ENCODE results near the gene TMEM60.
"Not testable (repeated sequence)": the region's sequence is repeated elsewhere in the genome, so short reads cannot be mapped to it uniquely, and the experiment has no call there.

Gene TMEM60, protein sequence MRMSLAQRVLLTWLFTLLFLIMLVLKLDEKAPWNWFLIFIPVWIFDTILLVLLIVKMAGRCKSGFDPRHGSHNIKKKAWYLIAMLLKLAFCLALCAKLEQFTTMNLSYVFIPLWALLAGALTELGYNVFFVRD

DNA sequence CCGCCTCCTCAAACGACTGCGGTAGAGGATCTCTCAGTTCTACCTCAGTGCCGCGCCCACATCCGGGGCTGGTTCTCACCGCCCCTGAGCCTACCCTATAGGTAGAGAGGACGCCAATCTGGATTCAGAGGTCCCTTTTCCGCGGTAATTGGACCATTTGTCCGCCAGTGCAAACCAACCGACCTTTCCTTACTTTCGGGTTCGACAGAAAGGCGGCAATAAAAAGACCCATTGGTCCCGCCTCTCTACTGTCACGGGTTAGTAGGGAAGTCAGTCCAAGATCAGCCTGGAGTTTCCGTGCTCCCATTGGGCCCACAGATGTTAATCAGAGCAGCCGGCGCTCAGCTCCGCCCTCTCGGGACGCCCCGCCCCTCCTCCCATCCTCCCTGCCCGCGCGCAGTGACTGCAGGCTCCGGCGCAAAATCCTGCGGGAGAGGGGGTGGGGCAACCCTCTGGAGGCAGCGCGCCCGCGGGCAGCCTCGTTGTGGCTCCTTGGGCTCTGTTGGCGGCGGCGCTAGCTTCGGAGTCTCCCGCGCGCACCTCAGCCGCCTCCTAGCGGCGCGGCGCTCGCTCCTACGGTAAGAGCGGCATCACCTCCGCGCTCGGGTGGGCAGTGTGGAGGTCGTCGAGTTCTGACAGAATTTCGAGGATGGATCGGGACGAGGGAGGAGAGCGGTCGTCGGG, at the start of gene TMEM60, which contains the start of gene PHTF2:
Gene TMEM60, minus strand, starts transcription at position 41 of the 684 bp plus-strand sequence. CDS start 4,061 bp downstream, outside the sequence.
Gene PHTF2, plus strand, starts transcription at position 380 of the 684 bp plus-strand sequence.
- DNase-seq (ENCODE audit: low read depth in 2 of 2): peak; percentile 88 to 91

DNA sequence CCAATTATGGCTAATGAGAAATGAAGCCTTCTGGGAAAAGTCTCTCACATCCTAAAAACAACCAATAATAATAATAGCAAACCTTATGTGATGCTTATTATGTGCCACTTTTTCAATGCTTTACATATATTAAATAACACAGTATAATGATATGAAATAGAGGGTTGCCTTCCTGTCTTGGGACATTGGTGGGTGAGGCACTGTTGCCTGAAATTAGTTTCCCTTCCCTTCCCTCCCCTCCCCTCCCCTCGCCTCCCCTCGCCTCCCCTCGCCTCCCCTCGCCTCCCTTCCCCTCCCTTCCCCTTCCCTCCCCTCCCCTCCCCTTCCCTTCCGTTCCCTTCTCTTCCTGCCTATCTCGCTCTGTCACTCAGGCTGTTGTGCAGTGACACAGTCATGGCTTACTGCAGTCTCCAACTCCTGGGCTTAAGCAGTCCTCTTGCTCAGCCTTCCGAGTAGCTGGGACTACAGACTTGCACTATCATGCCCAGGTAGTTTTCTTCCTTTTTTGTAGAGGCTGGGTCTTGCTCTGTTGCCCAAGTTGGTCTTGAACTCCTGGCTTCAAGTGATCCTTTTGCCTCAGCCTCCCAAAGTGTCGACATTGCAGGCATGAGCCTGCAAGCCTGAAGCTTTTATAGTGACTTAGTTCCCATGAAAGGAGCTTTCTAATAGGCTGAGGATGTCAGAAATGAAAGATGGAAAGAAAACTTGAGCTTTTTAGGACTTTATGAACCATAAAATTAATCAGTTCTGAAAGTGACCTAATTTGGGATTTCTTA, 48.3 kb upstream of the TMEM60 start:
- no peak for DNase-seq (ENCODE audit: low read depth in 2 of 2)

DNA sequence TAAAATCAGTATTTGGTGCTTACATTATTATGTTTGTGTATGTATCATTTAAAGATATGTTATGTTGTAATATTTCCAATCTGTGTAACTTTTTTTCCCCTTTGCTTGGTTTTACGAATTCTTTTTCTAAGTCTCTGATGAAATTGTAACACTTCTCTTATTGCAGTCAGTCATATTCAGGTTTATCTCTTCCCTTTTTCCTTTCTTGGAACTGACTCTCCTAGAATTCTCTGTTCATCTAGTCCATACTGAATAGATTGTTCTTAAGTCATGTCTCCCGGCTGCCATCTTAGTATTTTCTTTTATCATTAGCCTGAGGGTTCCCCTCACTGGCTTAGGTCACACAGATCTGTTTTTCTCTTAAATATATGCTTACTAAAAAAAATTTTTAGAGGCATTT, 45.0 kb upstream of the TMEM60 start:
- DNase-seq (ENCODE audit: low read depth in 2 of 2): no peak

DNA sequence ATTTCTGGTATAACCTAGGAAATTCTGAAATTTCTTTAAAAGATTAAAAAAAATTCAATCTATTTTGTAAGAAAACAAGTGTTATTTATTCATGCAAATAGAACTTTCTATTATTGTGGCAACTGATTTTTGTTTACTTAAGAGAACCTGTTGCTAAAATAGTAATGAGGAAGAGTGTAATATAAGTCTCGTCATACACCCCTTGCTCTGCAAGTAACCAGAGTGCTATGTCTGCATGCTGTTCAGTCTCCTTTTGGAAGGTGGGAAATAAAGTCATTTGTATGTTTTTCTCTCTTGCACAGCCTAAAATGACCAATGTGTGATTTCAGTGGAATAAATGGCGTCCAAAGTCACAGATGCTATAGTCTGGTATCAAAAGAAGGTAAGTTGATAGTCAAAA, 41.7 kb upstream of the TMEM60 start:
- DNase-seq (ENCODE audit: low read depth in 2 of 2): no peak

DNA sequence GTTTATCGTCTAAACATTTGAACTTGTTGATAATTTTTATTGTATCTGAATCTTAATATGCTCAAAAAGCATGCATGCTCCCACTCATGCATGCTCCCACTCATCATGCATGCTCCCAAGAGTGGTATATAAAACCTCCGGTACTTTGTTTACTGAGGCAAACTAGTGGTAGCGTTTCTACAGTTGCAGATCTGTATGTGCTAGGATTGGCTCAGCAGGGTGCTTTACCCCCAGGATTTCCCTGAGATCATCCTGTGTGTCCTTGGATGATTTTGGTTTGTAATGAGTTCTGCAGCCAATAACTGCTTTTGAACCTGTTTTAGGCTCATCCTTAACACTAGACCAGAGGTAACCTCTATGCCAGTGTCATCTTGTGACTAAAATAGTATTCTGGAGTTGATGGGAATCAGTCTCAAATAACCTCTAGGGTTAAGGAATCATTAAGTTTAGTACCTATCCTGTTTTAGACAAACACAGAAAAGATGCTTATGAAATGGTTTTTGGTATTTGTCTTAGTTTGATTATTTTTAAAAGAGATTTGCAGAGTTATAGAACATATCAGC, 40.8 kb upstream of the TMEM60 start:
- no peak for DNase-seq (ENCODE audit: low read depth in 2 of 2)

DNA sequence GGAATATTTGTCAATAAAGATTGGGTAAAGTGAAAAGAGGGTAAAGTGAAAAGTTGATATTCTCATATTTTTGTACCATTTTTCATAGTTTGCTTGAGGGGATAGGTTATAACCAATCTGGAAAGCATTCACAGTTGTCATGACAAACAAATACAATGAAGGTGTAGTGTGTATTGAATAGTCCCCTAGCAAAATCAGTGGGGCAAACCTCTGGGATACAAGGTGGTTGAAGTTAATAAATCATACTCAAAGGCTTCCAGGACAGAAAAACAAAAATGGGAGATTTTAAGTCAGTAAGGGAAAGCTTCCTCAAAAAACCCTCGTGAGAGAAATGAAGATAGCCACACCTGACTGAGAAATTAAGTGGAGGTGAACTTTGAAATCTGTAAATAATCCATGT, 39.7 kb upstream of the TMEM60 start:
- no peak for DNase-seq (ENCODE audit: low read depth in 2 of 2)

DNA sequence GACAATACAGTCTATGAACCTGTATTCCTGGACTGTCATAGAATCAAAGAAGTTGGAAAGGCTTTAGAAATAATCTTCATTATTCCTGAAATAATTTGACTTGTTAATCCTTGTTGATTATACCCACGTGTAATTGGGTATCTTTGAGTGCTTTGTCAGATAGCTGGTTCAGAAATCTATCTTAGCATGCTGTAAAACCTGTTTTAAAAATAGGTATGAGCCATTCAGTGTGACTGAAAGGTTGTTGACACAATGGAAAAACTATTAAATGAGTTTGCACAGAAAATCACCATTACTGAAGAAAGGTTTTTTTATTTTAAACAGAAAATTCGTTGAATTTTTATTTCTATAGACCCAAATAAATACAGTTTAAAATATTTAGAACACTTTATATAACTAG, 39.0 kb upstream of the TMEM60 start:
- no peak for DNase-seq (ENCODE audit: low read depth in 2 of 2)

DNA sequence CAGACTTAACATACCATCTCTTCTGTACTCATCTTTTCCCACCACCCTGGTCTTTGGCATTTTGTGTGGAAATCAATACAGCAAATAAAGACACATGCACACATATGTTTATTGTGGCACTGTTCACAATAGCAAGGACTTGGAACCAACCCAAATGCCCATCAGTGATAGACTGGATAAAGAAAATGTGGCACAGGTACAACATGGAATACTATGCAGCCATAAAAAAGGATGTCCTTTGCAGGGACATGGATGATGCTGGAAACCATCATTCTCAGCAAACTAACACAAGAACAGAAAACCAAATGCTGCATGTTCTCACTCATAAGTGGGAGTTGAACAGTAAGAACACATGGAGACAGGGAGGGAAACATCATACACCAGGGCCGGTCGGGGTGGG, 38.2 kb upstream of the TMEM60 start:
- not testable (repeated sequence) for DNase-seq (ENCODE audit: low read depth in 2 of 2)

DNA sequence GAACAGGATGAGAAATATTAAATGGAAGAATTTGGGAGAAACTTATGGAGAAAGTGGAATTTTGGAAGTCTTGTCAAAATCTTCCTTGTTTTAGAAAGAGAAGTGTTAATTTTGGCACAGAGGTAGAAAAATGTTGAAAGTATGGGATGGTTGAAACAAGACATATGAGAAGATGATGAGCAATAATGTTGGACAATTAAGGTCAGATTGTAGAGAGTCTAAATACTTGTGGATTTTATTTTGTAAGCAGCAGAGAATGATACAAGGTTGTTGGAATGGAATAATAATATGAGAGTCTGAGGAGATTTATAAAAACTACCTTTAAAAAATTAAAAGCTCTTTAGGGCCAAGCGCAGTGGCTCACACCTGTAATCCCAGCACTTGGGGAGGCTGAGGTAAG, 34.9 kb upstream of the TMEM60 start:
- no peak for DNase-seq (ENCODE audit: low read depth in 2 of 2)

DNA sequence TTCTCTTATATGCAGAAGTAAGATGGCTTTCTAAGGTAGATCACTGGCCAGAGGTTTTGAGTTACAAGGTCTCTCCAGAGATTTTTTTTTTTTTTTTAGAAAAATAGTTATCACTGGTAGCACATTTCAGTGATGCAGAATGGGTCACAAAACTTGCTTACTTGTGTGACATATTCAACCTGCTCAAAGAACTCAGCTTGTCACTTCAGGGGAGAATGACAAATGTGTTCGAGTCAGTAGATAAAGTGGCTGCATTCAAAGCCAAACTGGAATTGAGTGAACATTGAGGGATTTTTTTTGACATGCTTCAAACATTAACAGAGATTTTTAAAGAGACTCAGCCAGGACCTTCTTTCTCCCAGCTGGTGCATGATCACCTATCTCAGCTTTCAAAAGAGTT, 33.7 kb upstream of the TMEM60 start:
- DNase-seq (ENCODE audit: low read depth in 2 of 2): no peak

DNA sequence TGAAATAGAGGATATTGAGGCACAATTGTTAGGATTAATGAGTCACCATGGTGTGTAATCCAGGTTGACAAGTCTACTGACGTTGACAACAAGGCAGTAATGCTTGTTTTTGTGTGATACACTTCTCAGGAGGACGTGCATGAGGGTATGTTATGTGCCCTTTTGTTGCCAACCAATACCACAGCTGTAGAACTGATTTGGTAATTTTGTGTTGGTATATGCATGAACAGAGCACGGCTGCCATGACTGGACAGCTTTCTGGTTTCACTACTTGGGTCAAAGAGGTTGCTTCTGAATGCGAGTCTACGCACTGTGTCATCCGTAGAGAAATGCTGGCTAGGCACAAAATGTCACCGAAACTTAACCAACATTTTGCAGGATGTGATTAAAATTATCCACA, 33.2 kb upstream of the TMEM60 start:
- peak in 1 of 2 donors; percentile 8 for DNase-seq (ENCODE audit: low read depth in 2 of 2)

DNA sequence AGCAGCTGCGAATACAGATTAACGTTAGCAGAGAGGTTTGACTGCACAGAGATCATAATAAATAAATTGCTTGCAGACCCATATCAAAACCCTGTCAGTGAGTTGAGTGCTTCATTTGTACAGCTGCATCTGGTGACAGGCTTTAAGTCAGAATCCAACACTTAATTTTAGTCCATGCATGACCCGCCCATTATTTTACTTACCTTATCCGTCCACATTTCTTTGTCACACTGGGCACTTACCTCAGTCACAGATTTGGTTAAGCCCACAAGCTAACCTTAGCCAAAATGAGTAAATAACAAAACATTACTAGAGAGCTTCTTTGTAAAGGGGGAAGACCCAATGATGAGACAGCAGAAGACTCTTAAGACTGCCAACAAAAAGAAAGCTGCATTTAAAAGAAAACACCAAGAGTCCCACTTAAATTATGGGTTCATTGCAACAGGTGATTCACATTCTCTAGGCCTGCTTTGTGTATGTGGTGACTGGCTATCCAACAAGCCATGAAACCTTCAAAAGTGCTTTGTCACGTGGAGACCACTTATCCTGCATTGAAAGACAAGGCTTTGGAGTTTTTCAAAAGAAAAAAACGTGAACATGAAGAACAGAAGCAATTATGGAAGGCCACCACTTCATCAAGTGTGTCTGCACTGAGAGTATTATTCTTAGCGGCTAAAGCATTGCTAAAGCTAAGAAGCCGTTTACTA, 32.6 kb upstream of the TMEM60 start:
- no peak for DNase-seq (ENCODE audit: low read depth in 2 of 2)

DNA sequence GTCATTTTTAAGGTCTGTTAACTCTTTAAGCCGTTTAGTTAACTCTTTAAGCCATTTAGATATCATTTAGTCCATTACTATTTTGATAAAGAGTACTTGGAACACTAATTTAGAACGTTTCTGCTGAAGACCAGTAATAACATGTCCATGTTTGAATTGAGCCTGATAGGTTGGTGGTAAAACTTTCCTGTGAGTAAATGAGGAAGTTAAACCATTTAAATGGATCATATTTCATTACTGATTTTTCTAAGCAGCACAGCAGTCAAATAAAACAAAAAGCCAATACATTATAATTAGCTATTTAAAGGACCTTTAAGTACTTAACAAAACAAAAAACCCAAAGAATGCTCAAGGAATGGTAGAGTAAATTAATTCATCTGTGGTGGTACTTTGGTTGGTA, 29.8 kb upstream of the TMEM60 start:
- no peak for DNase-seq (ENCODE audit: low read depth in 2 of 2)

DNA sequence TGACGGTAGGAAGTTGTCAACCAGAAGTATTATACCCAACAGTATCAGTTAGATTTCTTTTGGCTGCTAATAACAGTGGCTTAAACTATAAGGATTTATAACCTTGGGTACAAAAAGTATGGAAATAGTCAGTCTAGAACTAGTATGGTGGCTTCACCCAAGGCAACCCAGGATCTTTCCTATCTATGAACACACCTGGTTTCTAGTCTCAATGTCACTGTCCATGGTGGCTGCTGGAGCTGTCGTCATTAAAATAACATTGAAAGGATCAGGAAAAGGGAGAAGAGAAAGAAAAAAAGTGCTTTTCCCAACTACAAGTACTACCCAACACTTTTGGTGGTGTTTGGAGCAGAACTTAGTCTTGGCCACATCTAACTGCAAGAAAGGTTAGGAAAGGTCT, 28.1 kb upstream of the TMEM60 start:
- DNase-seq (ENCODE audit: low read depth in 2 of 2): no peak

DNA sequence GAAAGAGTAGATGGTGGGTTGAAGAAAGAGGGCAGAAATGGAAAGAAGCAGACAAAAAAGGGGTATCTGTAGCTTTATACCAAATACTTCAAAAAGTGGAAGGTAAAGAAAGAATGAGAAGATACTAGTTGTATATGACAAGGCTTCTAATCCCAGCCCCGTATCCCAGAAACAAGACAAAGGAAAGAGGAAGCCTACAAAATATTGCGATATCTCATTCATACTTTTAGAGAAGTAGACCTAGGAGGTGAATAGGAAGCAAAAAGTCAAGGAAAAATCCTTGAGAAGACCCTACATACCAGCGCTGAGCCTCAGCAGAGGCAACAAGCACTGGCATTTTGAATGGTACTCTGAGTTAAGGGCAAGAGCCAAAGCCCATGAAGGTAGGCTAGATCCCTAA, 26.9 kb upstream of the TMEM60 start:
- no peak for DNase-seq (ENCODE audit: low read depth in 2 of 2)

DNA sequence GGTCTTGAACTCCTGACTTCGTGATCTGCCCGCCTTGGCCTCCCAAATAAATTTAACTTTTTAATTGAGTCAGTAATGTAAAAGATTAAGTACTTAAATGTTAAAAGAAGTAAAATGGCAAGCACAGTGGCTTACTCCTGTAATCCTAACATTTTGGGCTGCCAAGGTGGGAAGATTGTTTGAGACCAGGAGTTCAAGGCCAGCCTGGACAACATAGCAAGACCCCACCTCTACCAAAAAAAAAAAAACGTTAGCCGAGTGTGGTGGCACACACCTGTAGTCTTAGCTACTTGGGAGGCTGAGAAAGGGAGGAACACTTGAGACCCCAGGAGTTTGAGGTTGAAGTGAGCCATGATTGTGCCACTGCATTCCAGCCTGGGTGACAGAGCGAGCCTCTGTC, 26.4 kb upstream of the TMEM60 start:
- DNase-seq (ENCODE audit: low read depth in 2 of 2): no peak

DNA sequence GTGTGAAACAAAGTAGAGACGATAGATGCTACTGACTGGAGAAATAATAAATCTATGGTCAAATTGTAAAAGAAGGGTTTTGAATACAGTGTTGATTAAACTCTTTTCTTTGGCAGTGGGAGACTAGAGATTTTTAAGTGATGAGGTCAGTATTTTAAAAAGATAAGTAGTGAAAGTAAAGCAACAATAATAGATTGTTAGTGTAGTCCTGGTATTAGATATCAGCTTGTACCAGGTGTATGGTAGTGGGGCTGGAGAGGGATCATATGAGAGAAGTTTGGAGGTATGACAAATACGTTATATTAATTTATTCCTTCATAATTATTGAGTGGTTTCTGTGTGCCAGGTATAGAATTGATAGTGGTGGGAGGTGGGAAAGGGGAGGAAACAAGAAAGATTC, 25.6 kb upstream of the TMEM60 start:
- DNase-seq (ENCODE audit: low read depth in 2 of 2): no peak

DNA sequence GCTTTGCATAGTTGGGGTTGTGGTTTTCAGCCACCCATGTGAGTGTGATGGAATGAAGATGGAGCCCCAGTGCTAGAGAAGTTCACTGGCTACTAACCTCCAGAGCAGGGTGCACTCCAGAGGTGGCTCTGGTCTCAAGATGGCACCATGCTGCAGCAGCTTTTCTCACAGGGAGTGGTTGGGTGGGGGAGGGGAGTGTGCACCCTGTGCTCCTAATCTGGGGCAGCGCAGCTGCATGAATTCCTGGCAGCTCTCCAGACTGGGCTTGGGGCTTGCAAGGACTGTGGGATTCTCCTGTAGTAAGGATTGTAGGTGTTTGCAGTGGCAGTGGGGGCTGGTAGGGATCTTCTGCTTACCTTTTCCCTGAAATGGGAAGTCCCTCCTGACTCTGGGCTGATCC, 24.0 kb upstream of the TMEM60 start:
- no peak for DNase-seq (ENCODE audit: low read depth in 2 of 2)

DNA sequence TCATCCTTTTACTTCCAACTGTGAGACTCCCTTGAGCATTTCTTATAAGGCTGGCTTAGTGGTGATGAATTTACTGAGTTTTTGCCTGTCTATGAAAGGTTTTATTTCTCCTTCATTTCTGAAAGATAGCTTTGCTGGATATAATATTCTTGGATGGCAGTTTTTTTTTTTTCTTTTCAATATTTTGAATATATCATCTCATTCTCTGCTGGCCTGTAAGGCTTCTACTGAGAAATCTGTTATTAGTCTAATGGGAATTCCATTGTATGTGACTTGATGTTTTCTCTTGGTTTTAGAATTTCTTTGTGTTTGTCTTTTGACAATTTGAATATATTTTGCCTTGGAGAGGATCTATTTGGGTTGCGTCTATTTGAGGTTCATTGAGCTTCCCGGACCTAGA, 22.7 kb upstream of the TMEM60 start:
- DNase-seq (ENCODE audit: low read depth in 2 of 2): no peak

DNA sequence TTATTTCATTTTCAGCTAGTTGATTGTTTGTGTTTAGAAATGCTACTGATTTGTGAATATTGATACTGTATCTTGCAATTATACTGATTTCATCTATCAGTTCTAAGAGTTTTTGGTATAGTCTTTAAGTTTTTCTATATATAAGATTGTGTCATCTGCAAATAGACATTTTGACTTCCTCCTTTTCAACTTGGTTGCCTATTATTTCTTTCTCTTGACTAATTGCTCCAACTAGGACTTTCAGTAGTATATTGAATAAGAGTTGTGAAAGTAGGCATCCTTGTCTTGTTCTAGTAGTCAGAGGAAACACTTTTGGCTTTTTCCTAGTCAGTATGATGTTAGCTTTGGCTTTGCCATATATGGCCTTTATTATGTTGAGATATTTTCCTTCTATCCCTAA, 20.8 kb upstream of the TMEM60 start:
- DNase-seq (ENCODE audit: low read depth in 2 of 2): no peak

DNA sequence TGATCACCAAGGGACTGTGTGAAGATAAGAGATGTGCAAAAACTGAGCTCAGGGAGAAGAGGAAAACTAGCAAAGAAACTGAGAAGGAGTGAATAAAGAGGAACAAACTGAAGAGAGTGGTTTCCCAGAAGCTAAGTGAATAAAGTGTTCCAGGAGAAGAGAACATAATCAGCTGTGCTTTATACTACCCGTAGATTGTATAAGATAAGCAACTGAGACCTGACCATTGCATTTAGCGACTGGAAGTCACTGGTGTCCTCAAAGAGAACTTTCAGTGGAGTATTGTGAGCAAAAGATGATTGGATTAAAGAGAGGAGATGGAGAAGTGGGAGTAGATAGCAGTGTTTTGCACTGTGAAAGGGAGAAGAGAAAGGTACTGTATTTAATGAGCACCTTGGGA, 14.9 kb upstream of the TMEM60 start:
- DNase-seq (ENCODE audit: low read depth in 2 of 2): no peak

DNA sequence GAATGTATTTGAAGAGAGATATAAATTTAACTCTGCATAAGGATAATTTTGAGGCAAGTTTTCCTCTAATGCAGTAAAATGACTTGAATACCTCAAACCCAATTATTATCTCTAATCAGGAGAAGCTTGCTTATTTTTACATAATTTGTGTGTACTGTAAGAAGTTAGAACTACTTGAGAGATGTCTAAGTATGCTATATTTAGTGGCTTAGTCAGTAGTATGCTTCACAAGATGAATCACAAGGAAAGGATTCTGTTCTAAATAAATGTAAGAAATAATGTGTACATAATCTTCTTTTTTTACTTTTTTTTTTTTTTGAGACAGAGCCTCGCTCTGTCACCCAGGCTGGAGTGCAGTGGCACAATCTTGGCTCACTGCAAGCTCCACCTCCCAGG, 14.1 kb upstream of the TMEM60 start:
- no peak for DNase-seq (ENCODE audit: low read depth in 2 of 2)
